IMR-90 (cell line): ENCODE measurements around the gene PAEP. TPM values are rescaled to one million over a fixed set of nuclear protein-coding genes. Genes with fewer than 3 reads are reported as not detected.

ENCODE experiments used
- ATAC-seq: fragments of 200-7000 bp; cut with Tn5 transposase; 2 replicates; pipeline ENCODE4 v1.9.1; 2020; ENCODE audit warnings: low read depth, mild to moderate bottlenecking, moderate library complexity
- BruUV-seq: library from RNA; stranded (reverse); fragments of 400-500 nt; replicated peaks from 2 replicates; lab custom pipeline; 2021; lab: Mats Ljungman, UMichigan
- CTCF ChIA-PET: fragments of 300-600 bp; formaldehyde crosslinking; extraction: SDS; loops from one replicate; lab custom pipeline; 2021; ENCODE audit warnings: antibody characterized with exemption; lab: Yijun Ruan, JAX
- POLR2A ChIA-PET: fragments of 300-600 bp; sonication (Branson Sonifier 250); formaldehyde crosslinking; loops from one replicate; lab custom pipeline; 2022; ENCODE audit warnings: antibody characterized with exemption; ENCODE audit not compliant: unreplicated experiment; lab: Charles Lee
- DNase-seq: peaks from one replicate; pipeline ENCODE4 v3.0.0; 2013
- H2AFZ ChIP-seq: replicated peaks from 2 replicates; pipeline ENCODE3; 2013; ENCODE audit warnings: low read length, mild to moderate bottlenecking; ENCODE audit not compliant: poor library complexity
- H2AK5ac ChIP-seq: 2 replicates; pipeline ENCODE4 v1.6.1; 2013; ENCODE audit warnings: low read depth, low read length, inconsistent platforms
- H2AK9ac ChIP-seq: replicated peaks from 2 replicates; pipeline ENCODE3; 2013; ENCODE audit warnings: mild to moderate bottlenecking, low read depth, low read length, moderate library complexity; ENCODE audit not compliant: poor library complexity
- H2BK120ac ChIP-seq: 2 replicates; pipeline ENCODE4 v1.6.1; 2013; ENCODE audit warnings: low read depth, low read length, inconsistent platforms
- H2BK15ac ChIP-seq: 3 replicates; pipeline ENCODE4 v1.6.1; 2013; ENCODE audit warnings: low read depth, low read length, inconsistent platforms
- H2BK20ac ChIP-seq: 2 replicates; pipeline ENCODE4 v1.6.1; 2013; ENCODE audit warnings: low read depth, mild to moderate bottlenecking, inconsistent platforms, low read length, moderate library complexity
- H2BK5ac ChIP-seq: 2 replicates; pipeline ENCODE4 v1.6.1; 2013; ENCODE audit warnings: mild to moderate bottlenecking, low read depth, low read length, inconsistent platforms; ENCODE audit not compliant: poor library complexity, severe bottlenecking
- H3K14ac ChIP-seq: replicated peaks from 2 replicates; pipeline ENCODE4 v1.6.1; 2013; ENCODE audit warnings: low read depth, low read length, inconsistent platforms
- H3K18ac ChIP-seq: 2 replicates; pipeline ENCODE4 v1.6.1; 2013; ENCODE audit warnings: low read depth, low read length, control low read depth
- H3K23ac ChIP-seq: 2 replicates; pipeline ENCODE4 v1.6.1; 2013; ENCODE audit warnings: low read depth, low read length, inconsistent platforms
- H3K27ac ChIP-seq: 2 replicates; pipeline ENCODE4 v1.5.1; 2013; ENCODE audit warnings: mild to moderate bottlenecking, control low read depth, low read length; ENCODE audit not compliant: insufficient read depth
- H3K27me3 ChIP-seq: 2 replicates; pipeline ENCODE4 v1.6.1; 2013; ENCODE audit warnings: low read length; ENCODE audit not compliant: control insufficient read depth, insufficient read depth
- H3K36me3 ChIP-seq: 2 replicates; pipeline ENCODE4 v1.6.1; 2013; ENCODE audit warnings: low read length, mixed read lengths; ENCODE audit not compliant: control insufficient read depth, insufficient read depth
- H3K4ac ChIP-seq: 2 replicates; pipeline ENCODE4 v1.6.1; 2013; ENCODE audit warnings: low read depth, low read length, inconsistent platforms
- H3K4me1 ChIP-seq: 2 replicates; pipeline ENCODE4 v1.6.1; 2013; ENCODE audit warnings: low read length, mixed read lengths; ENCODE audit not compliant: control insufficient read depth, insufficient read depth
- H3K4me2 ChIP-seq: 2 replicates; pipeline ENCODE4 v1.6.1; 2013; ENCODE audit warnings: low read depth, mild to moderate bottlenecking, control low read depth, low read length, moderate library complexity
- H3K4me3 ChIP-seq: 2 replicates; pipeline ENCODE4 v1.5.1; 2013; ENCODE audit warnings: low read depth, mild to moderate bottlenecking, control low read depth, low read length, moderate library complexity; ENCODE audit not compliant: insufficient read depth
- H3K56ac ChIP-seq: 2 replicates; pipeline ENCODE4 v1.6.1; 2013; ENCODE audit warnings: low read length, inconsistent platforms; ENCODE audit not compliant: insufficient read depth; ENCODE audit errors: extremely low read depth
- H3K79me1 ChIP-seq, 2 experiments: 2 replicates each; pipeline ENCODE4 v1.6.1; 2013; ENCODE audit warnings: low read length in 2 of 2, inconsistent platforms in 1 of 2, low read depth in 1 of 2
- H3K9ac ChIP-seq: 2 replicates; pipeline ENCODE4 v1.6.1; 2013; ENCODE audit warnings: low read depth, low read length, control low read depth
- H3K9me1 ChIP-seq: 2 replicates; pipeline ENCODE4 v1.6.1; 2013; ENCODE audit warnings: low read length, inconsistent platforms; ENCODE audit not compliant: insufficient read depth
- H3K9me3 ChIP-seq: 2 replicates; pipeline ENCODE4 v1.6.1; 2013; ENCODE audit warnings: low read length; ENCODE audit not compliant: control insufficient read depth, insufficient read depth
- H4K20me1 ChIP-seq: 2 replicates; pipeline ENCODE4 v1.6.1; 2013; ENCODE audit warnings: low read length, inconsistent platforms; ENCODE audit not compliant: insufficient read depth
- H4K5ac ChIP-seq: 2 replicates; pipeline ENCODE4 v1.6.1; 2013; ENCODE audit warnings: mild to moderate bottlenecking, low read depth, low read length, control low read depth
- H4K8ac ChIP-seq, 2 experiments: 2 replicates each; pipeline ENCODE4 v1.6.1; 2013; ENCODE audit warnings: low read depth in 2 of 2, low read length in 2 of 2, control low read depth in 1 of 2, inconsistent platforms in 1 of 2
- H4K91ac ChIP-seq: 2 replicates; pipeline ENCODE4 v1.6.1; 2013; ENCODE audit warnings: low read depth, low read length, inconsistent platforms; ENCODE audit not compliant: insufficient read depth
- CEBPB ChIP-seq: IDR thresholded peaks from 2 replicates; pipeline ENCODE4 v1.6.1; 2012; ENCODE audit warnings: low read depth, low read length, improper control_type of control experiment
- CHD1 ChIP-seq: IDR thresholded peaks from 2 replicates; pipeline ENCODE4 v1.6.1; 2012; ENCODE audit warnings: low read depth, low read length, improper control_type of control experiment
- CTCF ChIP-seq: conservative IDR thresholded peaks from 2 replicates; pipeline ENCODE4 v1.5.1; 2012; ENCODE audit warnings: mild to moderate bottlenecking, low read depth, low read length, improper control_type of control experiment
- FOS ChIP-seq: fragments of 150-350 bp; IDR thresholded peaks from 2 replicates; pipeline ENCODE4 v1.6.1; 2016; ENCODE audit warnings: low read depth, low read length
- MAZ ChIP-seq: IDR thresholded peaks from 2 replicates; pipeline ENCODE4 v1.6.1; 2012; ENCODE audit warnings: low read depth, mild to moderate bottlenecking, low read length, improper control_type of control experiment, moderate library complexity, borderline replicate concordance
- MXI1 ChIP-seq: IDR thresholded peaks from 2 replicates; pipeline ENCODE4 v1.6.1; 2012; ENCODE audit warnings: low read depth, mild to moderate bottlenecking, low read length, moderate library complexity, borderline replicate concordance
- NFE2L2 ChIP-seq: fragments of 150-350 bp; IDR thresholded peaks from 2 replicates; pipeline ENCODE4 v1.6.1; 2016; ENCODE audit warnings: low read depth, mild to moderate bottlenecking, low read length
- RAD21 ChIP-seq: IDR thresholded peaks from 2 replicates; pipeline ENCODE4 v1.6.1; 2012; ENCODE audit warnings: low read length, improper control_type of control experiment
- USF2 ChIP-seq: fragments of 150-350 bp; IDR thresholded peaks from 2 replicates; pipeline ENCODE4 v1.6.1; 2017; ENCODE audit warnings: mild to moderate bottlenecking, antibody characterized with exemption, low read length, low read depth
- WGBS, 2 experiments: methylation state at CpG; one replicate each; pipeline versions ENCODE4 v1.1.5 to v1.1.7; 2013; ENCODE audit warnings: missing lambda C conversion rate in 2 of 2; ENCODE audit not compliant: insufficient read length in 1 of 2; ENCODE audit errors: extremely low coverage in 2 of 2; 5-methylcytosine and 5-hydroxymethylcytosine counted together
- dilution Hi-C: fragments of 300-500 bp; cut with HindIII; formaldehyde crosslinking; loops from one replicate; pipeline ENCODE4 v1.14.3; 2018; ENCODE audit warnings: low sequenced_read_pairs; ENCODE audit not compliant: unreplicated experiment
- in situ Hi-C: fragments of 300-500 bp; cut with MboI; formaldehyde crosslinking; loops from 3 replicates; pipeline ENCODE4 v1.14.3; 2019; ENCODE audit warnings: low sequenced_read_pairs, inconsistent platforms, mixed read lengths
- intact Hi-C: fragments of 100-400 bp; cut with micrococcal nuclease; formaldehyde crosslinking; loops from 2 replicates; pipeline ENCODE4 v1.10.0; 2022
- polyA plus RNA-seq, 3 experiments: library from polyadenylated mRNA; depleted of rRNA; stranded (reverse); fragments of >200 nt; gene quantifications; 2 replicates each; pipeline ENCODE4 v1.2.3, GENCODE V29; 2012; ENCODE audit warnings: low replicate concordance in 1 of 3
- total RNA-seq: library from RNA; depleted of rRNA; stranded (reverse); fragments of >200 nt; gene quantifications from 2 replicates; pipeline ENCODE4 v1.2.3, GENCODE V29; 2012

The PAEP gene
- total and polyA plus RNA-seq, 2 of the 4 experiments (the other 2 are of a cell fraction): not detected

- no peak overlapping the region for H4K8ac ChIP-seq
- H3K14ac ChIP-seq: no peak overlapping the region
- no TSS peak for BruUV-seq
- H3K9ac ChIP-seq: no peak overlapping the region
- no peak overlapping the region for H3K56ac ChIP-seq
- no peak overlapping the region for H4K5ac ChIP-seq
- no CpG with 5 or more reads among the region's 10 CpGs for WGBS, 2 experiments
- H3K4me2 ChIP-seq: no peak overlapping the region
- no peaks in the 10 kb centered on the region for H3K79me1 ChIP-seq
- no peaks in the 10 kb centered on the region for H3K9me1 ChIP-seq
- no peak overlapping the region for H4K91ac ChIP-seq
- no peaks in the 10 kb centered on the region for H3K36me3 ChIP-seq
- no peak overlapping the region for H3K4me3 ChIP-seq
- H2BK20ac ChIP-seq: no peak overlapping the region
- no peak overlapping the region for H3K18ac ChIP-seq
- no peak overlapping the region for H3K4ac ChIP-seq
- no peaks in the 10 kb centered on the region for H4K20me1 ChIP-seq
- no peak overlapping the region for H2BK120ac ChIP-seq
- intact Hi-C loops (no loop called here), in situ Hi-C loops (no loop called here), dilution Hi-C loops (no loop called here)
- no peak overlapping the region for H2BK5ac ChIP-seq
- ATAC-seq: no peak
- H2AFZ ChIP-seq: no peak overlapping the region
- CTCF ChIA-PET: no interaction called here
- H2AK5ac ChIP-seq: no peak overlapping the region
- no peak overlapping the region for H3K23ac ChIP-seq
- peaks cover 12% of the 10 kb centered on the region; the same call in 1 of the 2 replicates for H3K9me3 ChIP-seq
- H2BK15ac ChIP-seq: no peak overlapping the region
- no peaks in the 10 kb centered on the region for H3K4me1 ChIP-seq
- no peak overlapping the region for H2AK9ac ChIP-seq
- POLR2A ChIA-PET: no interaction called here
- TF ChIP-seq RAD21: no peak
- no peak for TF ChIP-seq CTCF
- no peak for TF ChIP-seq USF2
- TF ChIP-seq FOS: no peak
- no peak for TF ChIP-seq CEBPB
- no peak for TF ChIP-seq MXI1
- no peak for TF ChIP-seq NFE2L2
- no peak for TF ChIP-seq MAZ
- TF ChIP-seq CHD1: no peak
- DNase-seq: no peak
- H3K27me3 ChIP-seq: no peaks in the 10 kb centered on the region
- H3K27ac ChIP-seq: no peak overlapping the region
Observed at GRCh38 chr9:135566552-135566951, 5.0 kb downstream of the PAEP start.
